OCI-LY1 (cell line): ENCODE data around the gene GABRQ.
A peak's percentile ranks its signal among the peaks of the same experiment; 100 is the strongest.

ENCODE experiments used
- H2AFZ ChIP-seq: fragments of 200-600 bp; sonication (generic), shearing (Covaris generic); 2 replicates; pipeline ENCODE4 v1.6.0; 2014; ENCODE audit warnings: antibody characterized with exemption, mild to moderate bottlenecking, low read length
- H3F3A ChIP-seq: fragments of 200-600 bp; sonication (generic), shearing (Covaris generic); 2 replicates; pipeline ENCODE4 v1.6.0; 2014; ENCODE audit warnings: mild to moderate bottlenecking, antibody characterized with exemption, low read length, moderate library complexity; ENCODE audit not compliant: insufficient read depth
- H3K27ac ChIP-seq: fragments of 200-600 bp; sonication (generic); 2 replicates; pipeline ENCODE4 v1.5.1; 2014; ENCODE audit warnings: low read length, mixed run types, mild to moderate bottlenecking, low read depth; ENCODE audit not compliant: poor library complexity, severe bottlenecking
- H3K27me3 ChIP-seq: fragments of 200-600 bp; sonication (generic); 2 replicates; pipeline ENCODE4 v1.6.0; 2014; ENCODE audit warnings: antibody characterized with exemption, mild to moderate bottlenecking, low read length, moderate library complexity; ENCODE audit not compliant: insufficient read depth
- H3K36me3 ChIP-seq: fragments of 200-600 bp; sonication (generic); 2 replicates; pipeline ENCODE4 v1.6.1; 2014; ENCODE audit warnings: mild to moderate bottlenecking, antibody characterized with exemption, low read length, moderate library complexity, mixed read lengths; ENCODE audit not compliant: insufficient read depth
- H3K4me1 ChIP-seq: fragments of 200-600 bp; sonication (generic); 2 replicates; pipeline ENCODE4 v1.5.1; 2014; ENCODE audit warnings: mild to moderate bottlenecking, low read length, moderate library complexity; ENCODE audit not compliant: insufficient read depth, severe bottlenecking
- H3K4me2 ChIP-seq: fragments of 200-600 bp; sonication (generic), shearing (Covaris generic); 2 replicates; pipeline ENCODE4 v1.6.1; 2014; ENCODE audit warnings: low read length
- H3K4me3 ChIP-seq: fragments of 200-600 bp; sonication (generic); 2 replicates; pipeline ENCODE4 v1.5.1; 2014; ENCODE audit warnings: low read length, low read depth, mild to moderate bottlenecking, mixed read lengths; ENCODE audit not compliant: poor library complexity, severe bottlenecking
- H3K79me2 ChIP-seq: fragments of 200-600 bp; shearing (Covaris generic); 2 replicates; pipeline ENCODE4 v1.6.1; 2016; ENCODE audit warnings: mixed run types, low read length, mixed read lengths; ENCODE audit not compliant: insufficient read depth
- H3K9ac ChIP-seq: fragments of 200-600 bp; sonication (generic), shearing (Covaris generic); 2 replicates; pipeline ENCODE4 v1.6.1; 2014; ENCODE audit warnings: mild to moderate bottlenecking, low read length, mixed read lengths
- H3K9me2 ChIP-seq: fragments of 200-600 bp; sonication (generic), shearing (Covaris generic); 2 replicates; pipeline ENCODE4 v1.6.1; 2014; ENCODE audit warnings: low read depth, mild to moderate bottlenecking, low read length, mixed read lengths
- H3K9me3 ChIP-seq: fragments of 200-600 bp; shearing (Covaris generic); 2 replicates; pipeline ENCODE4 v1.6.1; 2014; ENCODE audit warnings: low read length, mixed read lengths
- H4K20me1 ChIP-seq: fragments of 200-600 bp; sonication (generic), shearing (Covaris generic); 2 replicates; pipeline ENCODE4 v1.6.0; 2016; ENCODE audit warnings: mild to moderate bottlenecking, low read length; ENCODE audit not compliant: insufficient read depth
- EZH2 ChIP-seq: fragments of 200-600 bp; sonication (generic), shearing (Covaris generic); IDR thresholded peaks from 2 replicates; pipeline ENCODE4 v1.8.0; 2017; ENCODE audit warnings: borderline replicate concordance, mixed run types, mild to moderate bottlenecking, antibody characterized with exemption, low read length, moderate library complexity, mixed read lengths
- TF ChIP-seq, protein P1 (sequence below): fragments of 200-600 bp; sonication (generic), shearing (Covaris generic); IDR thresholded peaks from 2 replicates; pipeline ENCODE4 v1.5.1; 2017; ENCODE audit warnings: mild to moderate bottlenecking, antibody characterized with exemption, low read length, moderate library complexity, mixed read lengths

Gene GABRQ

DNA sequence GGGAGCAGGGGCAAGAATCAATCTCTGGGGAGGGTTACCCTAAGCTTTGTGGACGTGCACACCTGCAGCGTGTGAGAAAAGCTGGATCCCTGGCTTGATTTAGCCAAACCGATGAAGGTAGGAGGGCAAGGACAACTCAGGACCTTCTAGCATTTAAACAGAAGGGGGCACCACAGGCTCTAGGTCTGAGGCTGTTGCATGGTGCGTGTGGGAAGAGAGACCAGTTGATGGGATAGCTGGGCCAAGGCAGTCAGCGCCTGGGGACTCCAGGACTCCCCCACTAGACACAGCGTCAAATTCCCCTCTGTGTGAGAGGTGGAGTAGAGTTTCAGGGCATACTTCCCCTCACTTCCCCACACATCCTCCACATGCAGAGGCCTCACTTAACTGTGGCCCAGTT lies 4.3 kb downstream of the GABRQ start:
- no peak overlapping the region for H2AFZ ChIP-seq
- H3K4me1 ChIP-seq: no peaks in the 10 kb centered on the region
- H3K9me2 ChIP-seq: no peaks in the 10 kb centered on the region
- H4K20me1 ChIP-seq: no peaks in the 10 kb centered on the region
- no peak for TF ChIP-seq EZH2
- TF ChIP-seq, protein P1, sequence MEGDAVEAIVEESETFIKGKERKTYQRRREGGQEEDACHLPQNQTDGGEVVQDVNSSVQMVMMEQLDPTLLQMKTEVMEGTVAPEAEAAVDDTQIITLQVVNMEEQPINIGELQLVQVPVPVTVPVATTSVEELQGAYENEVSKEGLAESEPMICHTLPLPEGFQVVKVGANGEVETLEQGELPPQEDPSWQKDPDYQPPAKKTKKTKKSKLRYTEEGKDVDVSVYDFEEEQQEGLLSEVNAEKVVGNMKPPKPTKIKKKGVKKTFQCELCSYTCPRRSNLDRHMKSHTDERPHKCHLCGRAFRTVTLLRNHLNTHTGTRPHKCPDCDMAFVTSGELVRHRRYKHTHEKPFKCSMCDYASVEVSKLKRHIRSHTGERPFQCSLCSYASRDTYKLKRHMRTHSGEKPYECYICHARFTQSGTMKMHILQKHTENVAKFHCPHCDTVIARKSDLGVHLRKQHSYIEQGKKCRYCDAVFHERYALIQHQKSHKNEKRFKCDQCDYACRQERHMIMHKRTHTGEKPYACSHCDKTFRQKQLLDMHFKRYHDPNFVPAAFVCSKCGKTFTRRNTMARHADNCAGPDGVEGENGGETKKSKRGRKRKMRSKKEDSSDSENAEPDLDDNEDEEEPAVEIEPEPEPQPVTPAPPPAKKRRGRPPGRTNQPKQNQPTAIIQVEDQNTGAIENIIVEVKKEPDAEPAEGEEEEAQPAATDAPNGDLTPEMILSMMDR: peak; percentile 18; the same call in 1 of the 2 replicates
- no peaks in the 10 kb centered on the region for H3K36me3 ChIP-seq
- no peak overlapping the region for H3K4me2 ChIP-seq
- H3K27me3 ChIP-seq: no peaks in the 10 kb centered on the region
- no peaks in the 10 kb centered on the region for H3F3A ChIP-seq
- no peak overlapping the region for H3K27ac ChIP-seq
- no peak overlapping the region for H3K4me3 ChIP-seq
- no peak overlapping the region for H3K9ac ChIP-seq
- H3K9me3 ChIP-seq: no peaks in the 10 kb centered on the region
- no peaks in the 10 kb centered on the region for H3K79me2 ChIP-seq

DNA sequence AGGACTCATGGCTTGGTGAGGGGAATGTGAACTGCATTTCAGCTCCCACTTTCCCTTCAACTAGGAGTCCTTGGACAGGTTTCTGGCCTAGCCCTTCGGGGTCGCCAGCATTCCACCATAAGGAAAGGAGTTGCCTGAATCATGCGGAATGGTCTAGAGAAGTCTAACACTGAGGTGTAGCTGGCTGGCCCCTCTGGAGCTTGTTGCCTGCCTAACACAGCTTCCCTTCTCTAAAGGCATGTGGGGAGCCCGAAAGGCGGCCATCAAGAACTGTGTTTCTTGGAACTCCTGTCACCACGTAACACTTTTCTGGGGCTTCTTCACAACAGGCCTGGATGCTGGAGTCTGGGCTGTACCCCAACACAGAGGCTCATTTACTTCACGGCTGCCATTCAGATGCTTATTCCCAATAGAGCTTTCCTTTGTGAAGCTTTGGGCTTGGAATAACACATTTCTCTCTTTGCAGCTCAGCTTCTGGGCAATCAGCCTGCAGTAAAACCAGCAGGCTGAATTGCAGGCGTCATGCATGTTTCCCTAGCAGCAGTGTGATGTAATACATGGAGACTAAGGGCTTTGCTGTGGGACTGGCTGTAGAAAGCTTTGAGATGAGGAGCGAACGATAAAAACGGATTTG lies 5.4 kb downstream of the GABRQ start:
- H4K20me1 ChIP-seq: no peaks in the 10 kb centered on the region
- H2AFZ ChIP-seq: no peak overlapping the region
- H3K4me3 ChIP-seq: no peak overlapping the region
- H3K27me3 ChIP-seq: no peaks in the 10 kb centered on the region
- no peak overlapping the region for H3K27ac ChIP-seq
- no peak overlapping the region for H3K4me2 ChIP-seq
- H3F3A ChIP-seq: no peaks in the 10 kb centered on the region
- no peak overlapping the region for H3K9ac ChIP-seq
- H3K4me1 ChIP-seq: no peaks in the 10 kb centered on the region
- no peaks in the 10 kb centered on the region for H3K9me3 ChIP-seq
- no peaks in the 10 kb centered on the region for H3K36me3 ChIP-seq
- no peaks in the 10 kb centered on the region for H3K79me2 ChIP-seq
- no peak for TF ChIP-seq EZH2
- TF ChIP-seq, protein P1: no peak
- H3K9me2 ChIP-seq: no peaks in the 10 kb centered on the region

GRCh38 chrX:152646961-152647360 lies 9.3 kb downstream of the GABRQ start:
- H3K79me2 ChIP-seq: no peaks in the 10 kb centered on the region
- no peaks in the 10 kb centered on the region for H3K9me3 ChIP-seq
- no peaks in the 10 kb centered on the region for H3K9me2 ChIP-seq
- H3K4me2 ChIP-seq: no peak overlapping the region
- no peaks in the 10 kb centered on the region for H4K20me1 ChIP-seq
- TF ChIP-seq, protein P1: no peak
- TF ChIP-seq EZH2: no peak
- H3K9ac ChIP-seq: no peak overlapping the region
- no peak overlapping the region for H3K27ac ChIP-seq
- H3K36me3 ChIP-seq: no peaks in the 10 kb centered on the region
- no peaks in the 10 kb centered on the region for H3F3A ChIP-seq
- H3K4me3 ChIP-seq: no peak overlapping the region
- no peak overlapping the region for H2AFZ ChIP-seq
- no peaks in the 10 kb centered on the region for H3K4me1 ChIP-seq
- H3K27me3 ChIP-seq: no peaks in the 10 kb centered on the region
